ENCODE data around the gene SCO2. TPM values are rescaled to one million over a fixed set of nuclear protein-coding genes. Genes with fewer than 3 reads are reported as not detected.

SCO2 gene
- total and polyA plus RNA-seq, 2 of the 13 experiments (the other 11 are each of a cell fraction or from before 2014, with no cell fraction given) = 0.32 to 3.7 TPM

DNA sequence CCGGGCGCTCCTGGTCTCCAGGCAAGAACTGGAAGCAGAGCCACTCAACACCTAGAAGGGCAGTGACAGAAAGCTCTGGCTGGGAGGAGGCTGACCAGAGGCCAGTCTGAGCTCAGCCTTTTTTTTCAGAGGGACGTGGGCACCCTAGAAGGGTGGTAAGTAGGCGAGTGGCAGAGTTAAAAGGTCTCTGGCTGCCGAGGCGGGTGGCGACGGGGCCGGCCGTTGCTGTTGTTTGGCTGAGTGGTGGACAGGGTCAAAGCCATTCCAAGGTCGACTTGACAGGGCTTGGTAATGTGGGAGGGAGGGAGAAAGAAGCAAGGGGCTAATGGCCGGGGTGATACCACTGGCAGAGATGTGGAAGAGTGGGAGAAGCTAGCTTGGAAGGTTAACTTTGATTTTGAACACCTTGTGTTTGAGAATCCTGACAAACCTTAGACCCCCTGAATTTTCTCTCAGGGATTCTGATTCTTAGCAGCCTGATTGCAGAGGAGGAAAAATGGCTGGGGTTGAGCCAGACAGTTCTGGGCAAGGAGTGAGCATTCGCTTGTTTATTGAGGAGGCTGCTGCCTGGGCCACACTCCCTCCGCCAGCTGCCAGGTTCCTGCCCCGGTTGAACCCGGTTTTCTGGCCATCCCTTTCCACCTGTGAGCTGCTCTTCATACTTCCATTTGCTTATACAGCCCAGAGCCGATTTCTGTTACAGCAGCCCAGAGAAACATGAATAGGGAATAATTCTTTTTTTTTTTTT is 38.2 kb upstream of the SCO2 start (continued):
- TF ChIP-seq TGIF2 (CRISPR knock-in tag; IDR thresholded peaks at IDR 0.05) (0 out of 2 replicates have a peak, but pooled peaks have one; percentile 26), RARA (CRISPR knock-in tag; IDR thresholded peaks at IDR 0.05) (peak; percentile 92), ZNF816 (CRISPR knock-in tag; IDR thresholded peaks at IDR 0.05; ENCODE audit: borderline replicate concordance) (no peak), WIZ (CRISPR knock-in tag; IDR thresholded peaks at IDR 0.05) (0 out of 2 replicates have a peak, but pooled peaks have one; percentile 44), ZNF317 (CRISPR knock-in tag; IDR thresholded peaks at IDR 0.05) (no peak), DR1 (CRISPR knock-in tag; IDR thresholded peaks at IDR 0.05) (0 out of 2 replicates have a peak, but pooled peaks have one; percentile 1), ZMYM3 (CRISPR knock-in tag; IDR thresholded peaks at IDR 0.05) (no peak), ZNF3 (CRISPR knock-in tag; IDR thresholded peaks at IDR 0.05) (no peak), KDM5B (CRISPR knock-in tag; IDR thresholded peaks at IDR 0.05; ENCODE audit: borderline replicate concordance) (0 out of 2 replicates have a peak, but pooled peaks have one; percentile 14), ZNF773 (CRISPR knock-in tag; IDR thresholded peaks at IDR 0.05; ENCODE audit: borderline replicate concordance) (no peak), ZNF282 (IDR thresholded peaks at IDR 0.05; ENCODE audit: partially characterized antibody) (no peak), SP5 (CRISPR knock-in tag; IDR thresholded peaks at IDR 0.05; ENCODE audit: borderline replicate concordance, low read depth) (no peak), ZNF138 (CRISPR knock-in tag; IDR thresholded peaks at IDR 0.05; ENCODE audit: low read depth) (no peak), NR2F6 (IDR thresholded peaks at IDR 0.05) (no peak), NR2F6 (CRISPR knock-in tag; IDR thresholded peaks at IDR 0.05) (peak; percentile 49; the same call in 1 of the 2 replicates), ZNF776 (CRISPR knock-in tag; IDR thresholded peaks at IDR 0.05) (0 out of 2 replicates have a peak, but pooled peaks have one; percentile 27), HMG20A (CRISPR knock-in tag; IDR thresholded peaks at IDR 0.05; ENCODE audit: borderline replicate concordance) (no peak)
- TF ChIP-seq, protein P1, sequence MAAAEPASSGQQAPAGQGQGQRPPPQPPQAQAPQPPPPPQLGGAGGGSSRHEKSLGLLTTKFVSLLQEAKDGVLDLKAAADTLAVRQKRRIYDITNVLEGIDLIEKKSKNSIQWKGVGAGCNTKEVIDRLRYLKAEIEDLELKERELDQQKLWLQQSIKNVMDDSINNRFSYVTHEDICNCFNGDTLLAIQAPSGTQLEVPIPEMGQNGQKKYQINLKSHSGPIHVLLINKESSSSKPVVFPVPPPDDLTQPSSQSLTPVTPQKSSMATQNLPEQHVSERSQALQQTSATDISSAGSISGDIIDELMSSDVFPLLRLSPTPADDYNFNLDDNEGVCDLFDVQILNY (CRISPR knock-in tag; conservative IDR thresholded peaks at IDR 0.05) = no peak
- TF ChIP-seq, protein P2, sequence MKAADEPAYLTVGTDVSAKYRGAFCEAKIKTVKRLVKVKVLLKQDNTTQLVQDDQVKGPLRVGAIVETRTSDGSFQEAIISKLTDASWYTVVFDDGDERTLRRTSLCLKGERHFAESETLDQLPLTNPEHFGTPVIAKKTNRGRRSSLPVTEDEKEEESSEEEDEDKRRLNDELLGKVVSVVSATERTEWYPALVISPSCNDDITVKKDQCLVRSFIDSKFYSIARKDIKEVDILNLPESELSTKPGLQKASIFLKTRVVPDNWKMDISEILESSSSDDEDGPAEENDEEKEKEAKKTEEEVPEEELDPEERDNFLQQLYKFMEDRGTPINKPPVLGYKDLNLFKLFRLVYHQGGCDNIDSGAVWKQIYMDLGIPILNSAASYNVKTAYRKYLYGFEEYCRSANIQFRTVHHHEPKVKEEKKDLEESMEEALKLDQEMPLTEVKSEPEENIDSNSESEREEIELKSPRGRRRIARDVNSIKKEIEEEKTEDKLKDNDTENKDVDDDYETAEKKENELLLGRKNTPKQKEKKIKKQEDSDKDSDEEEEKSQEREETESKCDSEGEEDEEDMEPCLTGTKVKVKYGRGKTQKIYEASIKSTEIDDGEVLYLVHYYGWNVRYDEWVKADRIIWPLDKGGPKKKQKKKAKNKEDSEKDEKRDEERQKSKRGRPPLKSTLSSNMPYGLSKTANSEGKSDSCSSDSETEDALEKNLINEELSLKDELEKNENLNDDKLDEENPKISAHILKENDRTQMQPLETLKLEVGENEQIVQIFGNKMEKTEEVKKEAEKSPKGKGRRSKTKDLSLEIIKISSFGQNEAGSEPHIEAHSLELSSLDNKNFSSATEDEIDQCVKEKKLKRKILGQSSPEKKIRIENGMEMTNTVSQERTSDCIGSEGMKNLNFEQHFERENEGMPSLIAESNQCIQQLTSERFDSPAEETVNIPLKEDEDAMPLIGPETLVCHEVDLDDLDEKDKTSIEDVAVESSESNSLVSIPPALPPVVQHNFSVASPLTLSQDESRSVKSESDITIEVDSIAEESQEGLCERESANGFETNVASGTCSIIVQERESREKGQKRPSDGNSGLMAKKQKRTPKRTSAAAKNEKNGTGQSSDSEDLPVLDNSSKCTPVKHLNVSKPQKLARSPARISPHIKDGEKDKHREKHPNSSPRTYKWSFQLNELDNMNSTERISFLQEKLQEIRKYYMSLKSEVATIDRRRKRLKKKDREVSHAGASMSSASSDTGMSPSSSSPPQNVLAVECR (CRISPR knock-in tag; IDR thresholded peaks at IDR 0.05; ENCODE audit: borderline replicate concordance) = peak; percentile 4; the same call in 1 of the 2 replicates
- TF ChIP-seq, protein P3, sequence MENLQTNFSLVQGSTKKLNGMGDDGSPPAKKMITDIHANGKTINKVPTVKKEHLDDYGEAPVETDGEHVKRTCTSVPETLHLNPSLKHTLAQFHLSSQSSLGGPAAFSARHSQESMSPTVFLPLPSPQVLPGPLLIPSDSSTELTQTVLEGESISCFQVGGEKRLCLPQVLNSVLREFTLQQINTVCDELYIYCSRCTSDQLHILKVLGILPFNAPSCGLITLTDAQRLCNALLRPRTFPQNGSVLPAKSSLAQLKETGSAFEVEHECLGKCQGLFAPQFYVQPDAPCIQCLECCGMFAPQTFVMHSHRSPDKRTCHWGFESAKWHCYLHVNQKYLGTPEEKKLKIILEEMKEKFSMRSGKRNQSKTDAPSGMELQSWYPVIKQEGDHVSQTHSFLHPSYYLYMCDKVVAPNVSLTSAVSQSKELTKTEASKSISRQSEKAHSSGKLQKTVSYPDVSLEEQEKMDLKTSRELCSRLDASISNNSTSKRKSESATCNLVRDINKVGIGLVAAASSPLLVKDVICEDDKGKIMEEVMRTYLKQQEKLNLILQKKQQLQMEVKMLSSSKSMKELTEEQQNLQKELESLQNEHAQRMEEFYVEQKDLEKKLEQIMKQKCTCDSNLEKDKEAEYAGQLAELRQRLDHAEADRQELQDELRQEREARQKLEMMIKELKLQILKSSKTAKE (CRISPR knock-in tag; IDR thresholded peaks at IDR 0.05; ENCODE audit: borderline replicate concordance) = peak; percentile 49; the same call in 1 of the 2 replicates
- TF ChIP-seq, protein P4, sequence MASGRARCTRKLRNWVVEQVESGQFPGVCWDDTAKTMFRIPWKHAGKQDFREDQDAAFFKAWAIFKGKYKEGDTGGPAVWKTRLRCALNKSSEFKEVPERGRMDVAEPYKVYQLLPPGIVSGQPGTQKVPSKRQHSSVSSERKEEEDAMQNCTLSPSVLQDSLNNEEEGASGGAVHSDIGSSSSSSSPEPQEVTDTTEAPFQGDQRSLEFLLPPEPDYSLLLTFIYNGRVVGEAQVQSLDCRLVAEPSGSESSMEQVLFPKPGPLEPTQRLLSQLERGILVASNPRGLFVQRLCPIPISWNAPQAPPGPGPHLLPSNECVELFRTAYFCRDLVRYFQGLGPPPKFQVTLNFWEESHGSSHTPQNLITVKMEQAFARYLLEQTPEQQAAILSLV (CRISPR knock-in tag; IDR thresholded peaks at IDR 0.05; ENCODE audit: borderline replicate concordance) = 0 out of 2 replicates have a peak, but pooled peaks have one; percentile 14

Data from HepG2 (cell line).